GM19397 (cell line): ENCODE measurements around the gene ERG28.
A peak's percentile ranks its signal among the peaks of the same experiment; 100 is the strongest.
"Not testable (repeated sequence)": the region's sequence is repeated elsewhere in the genome, so short reads cannot be mapped to it uniquely, and the experiment has no call there.

Source experiments
- ATAC-seq: cut with Tn5 transposase; IDR thresholded peaks from one replicate; pipeline ENCODE4 v1.9.1; 2021; ENCODE audit warnings: mild to moderate bottlenecking, moderate library complexity; ENCODE audit not compliant: unreplicated experiment

The ERG28 gene

GRCh38 chr14:75660630-75661498, at the start of gene ERG28, which contains the start of gene TTLL5:
Gene ERG28 (minus strand): TSS chr14:75660876. CDS start chr14:75657502, 3,374 bp downstream.
Gene TTLL5 (plus strand): TSS chr14:75661246. CDS start chr14:75663150, 1,904 bp downstream.
- ATAC-seq: peak; percentile 97

- ATAC-seq: no peak
Observed at GRCh38 chr14:75709207-75709812, 48.6 kb upstream of the ERG28 start.

GRCh38 chr14:75705014-75705413, 44.3 kb upstream of the ERG28 start:
- ATAC-seq: no peak

GRCh38 chr14:75703467-75703866, 42.8 kb upstream of the ERG28 start:
- no peak for ATAC-seq

- ATAC-seq: no peak
Observed at GRCh38 chr14:75702616-75703261, 42.1 kb upstream of the ERG28 start.

- ATAC-seq: no peak
Observed at GRCh38 chr14:75702122-75702521, 41.4 kb upstream of the ERG28 start.

- ATAC-seq: no peak
Observed at GRCh38 chr14:75700295-75700694, 39.6 kb upstream of the ERG28 start.

- no peak for ATAC-seq
Observed at GRCh38 chr14:75699331-75699730, 38.7 kb upstream of the ERG28 start.

- no peak for ATAC-seq
Observed at GRCh38 chr14:75697918-75698317, 37.2 kb upstream of the ERG28 start.

GRCh38 chr14:75697386-75697785, 36.7 kb upstream of the ERG28 start:
- ATAC-seq: no peak

GRCh38 chr14:75695025-75695424, 34.3 kb upstream of the ERG28 start:
- ATAC-seq: not testable (repeated sequence)

GRCh38 chr14:75690010-75690409, 29.3 kb upstream of the ERG28 start:
- ATAC-seq: no peak

GRCh38 chr14:75689012-75689411, 28.3 kb upstream of the ERG28 start:
- no peak for ATAC-seq

- no peak for ATAC-seq
Observed at GRCh38 chr14:75685910-75686309, 25.2 kb upstream of the ERG28 start.

GRCh38 chr14:75675265-75675960, 14.7 kb upstream of the ERG28 start:
- ATAC-seq: no peak

- no peak for ATAC-seq
Observed at GRCh38 chr14:75673345-75674035, 12.8 kb upstream of the ERG28 start.

- ATAC-seq: no peak
Observed at GRCh38 chr14:75672605-75673192, 12.0 kb upstream of the ERG28 start.

- ATAC-seq: no peak
Observed at GRCh38 chr14:75667099-75667765, 6.6 kb upstream of the ERG28 start.

GRCh38 chr14:75662966-75663365, 2.3 kb upstream of the ERG28 start:
- ATAC-seq: no peak

GRCh38 chr14:75661499-75661814, 781 bp upstream of the ERG28 start:
- ATAC-seq: no peak
